Esophagus muscularis mucosa (tissue), 4 donors: ENCODE measurements around the gene RAB4A. TPM values are rescaled to one million over a fixed set of nuclear protein-coding genes. Genes with fewer than 3 reads are reported as not detected.

Experiments used
- DNase-seq: peaks from one replicate; pipeline ENCODE4 v3.0.0-alpha.2; 2017; ENCODE audit errors: extremely low spot score
- H3K27ac ChIP-seq, 4 donors: fragments of 200-600 bp; sonication (generic); replicated peaks in 1 of 4; 1 replicate in 3 of 4; 2 replicates in 1 of 4; pipeline ENCODE4 v1.5.1; 2016 to 2019; ENCODE audit warnings: mild to moderate bottlenecking in 1 of 4
- H3K27me3 ChIP-seq, 4 donors: fragments of 200-600 bp; sonication (generic); one replicate each; pipeline versions ENCODE4 v1.5.1 to v1.6.0; 2016 to 2019
- H3K36me3 ChIP-seq, 4 donors: fragments of 200-600 bp; sonication (generic); one replicate each; pipeline ENCODE4 v1.5.1; 2016 to 2019
- H3K4me1 ChIP-seq, 4 donors: fragments of 200-600 bp; sonication (generic); one replicate each; pipeline ENCODE4 v1.5.1; 2016 to 2019
- H3K4me3 ChIP-seq, 4 donors: fragments of 200-600 bp; sonication (generic); 1 replicate in 2 of 4; 2 replicates in 2 of 4; pipeline ENCODE4 v1.5.1; 2016 to 2019; ENCODE audit warnings: mild to moderate bottlenecking in 4 of 4, moderate library complexity in 1 of 4
- H3K9me3 ChIP-seq, 4 donors: fragments of 200-600 bp; sonication (generic); 1 replicate in 3 of 4; 2 replicates in 1 of 4; pipeline ENCODE4 v1.5.1; 2016 to 2019
- EP300 ChIP-seq: sonication (generic); formaldehyde crosslinking; IDR thresholded peaks from one replicate; pipeline ENCODE4 v1.6.1; 2017; ENCODE audit warnings: antibody characterized with exemption
- POLR2A ChIP-seq: fragments of 450-650 bp; IDR thresholded peaks from one replicate; pipeline ENCODE4 v1.6.1; 2017; ENCODE audit warnings: antibody characterized with exemption, moderate library complexity, mild to moderate bottlenecking, low read depth
- POLR2AphosphoS5 ChIP-seq, 2 donors: sonication (generic); formaldehyde crosslinking; IDR thresholded peaks; one replicate each; pipeline ENCODE4 v1.6.1; 2017; ENCODE audit warnings: antibody characterized with exemption in 2 of 2
- WGBS: methylation state at CpG from one replicate; pipeline ENCODE4 v1.1.5; 2018; 5-methylcytosine and 5-hydroxymethylcytosine counted together
- intact Hi-C: fragments of 100-400 bp; cut with DNase I; formaldehyde crosslinking; loops from one replicate; pipeline ENCODE4 v1.15.1; 2023
- total RNA-seq, 4 donors: library from RNA; depleted of rRNA; stranded (reverse); fragments of >200 nt; gene quantifications; one replicate each; pipeline versions ENCODE4 v1.1.0 to v1.2.1, GENCODE V29; 2016
- TF ChIP-seq, protein P1 (sequence below), 3 experiments: fragments of 200-600 bp in 2 of 3; fragments of 450-650 bp in 1 of 3; sonication (generic) in 2 of 3; IDR thresholded peaks; one replicate each; pipeline ENCODE4 v1.5.1; 2017 to 2019; ENCODE audit warnings: antibody characterized with exemption in 3 of 3, mild to moderate bottlenecking in 2 of 3, moderate library complexity in 1 of 3

The RAB4A gene
- total RNA-seq, 4 donors from 2014 or later, result 94.9 to 129 (median 108) TPM

DNA sequence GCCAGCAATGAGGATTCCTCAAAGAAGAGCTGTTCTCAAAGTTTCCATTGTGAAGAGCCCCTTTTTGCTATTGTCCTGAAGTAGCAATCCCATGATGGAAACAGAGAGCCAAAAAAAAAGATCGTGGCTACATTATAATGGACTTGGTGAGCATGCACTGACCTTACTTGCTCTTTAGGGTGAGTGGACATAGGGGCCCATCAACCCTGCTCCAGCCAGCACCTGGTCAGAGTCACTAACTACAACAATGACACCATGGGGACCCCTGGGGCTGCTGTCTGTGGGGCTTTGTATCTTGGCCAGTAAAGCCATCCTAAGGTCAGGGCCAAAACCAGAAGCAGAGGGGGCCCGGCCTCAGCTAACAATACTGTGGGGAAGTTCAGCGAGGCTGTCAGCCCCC lies 30.4 kb upstream of the RAB4A start:
- intact Hi-C loops, result no loop called here
- Histone ChIP-seq H3K9me3 (peaks cover 0 to 20% (median 12%) of the 10 kb centered on the region in 4 donors), H3K36me3 (no peaks in the 10 kb centered on the region), H3K4me1 (peaks cover 0 to 10% (median 0%) of the 10 kb centered on the region in 4 donors), H3K27ac (no peak overlapping the region), H3K27me3 (no peaks in the 10 kb centered on the region), H3K4me3 (no peak overlapping the region)
- DNase-seq, result no peak
- TF ChIP-seq, protein P1, sequence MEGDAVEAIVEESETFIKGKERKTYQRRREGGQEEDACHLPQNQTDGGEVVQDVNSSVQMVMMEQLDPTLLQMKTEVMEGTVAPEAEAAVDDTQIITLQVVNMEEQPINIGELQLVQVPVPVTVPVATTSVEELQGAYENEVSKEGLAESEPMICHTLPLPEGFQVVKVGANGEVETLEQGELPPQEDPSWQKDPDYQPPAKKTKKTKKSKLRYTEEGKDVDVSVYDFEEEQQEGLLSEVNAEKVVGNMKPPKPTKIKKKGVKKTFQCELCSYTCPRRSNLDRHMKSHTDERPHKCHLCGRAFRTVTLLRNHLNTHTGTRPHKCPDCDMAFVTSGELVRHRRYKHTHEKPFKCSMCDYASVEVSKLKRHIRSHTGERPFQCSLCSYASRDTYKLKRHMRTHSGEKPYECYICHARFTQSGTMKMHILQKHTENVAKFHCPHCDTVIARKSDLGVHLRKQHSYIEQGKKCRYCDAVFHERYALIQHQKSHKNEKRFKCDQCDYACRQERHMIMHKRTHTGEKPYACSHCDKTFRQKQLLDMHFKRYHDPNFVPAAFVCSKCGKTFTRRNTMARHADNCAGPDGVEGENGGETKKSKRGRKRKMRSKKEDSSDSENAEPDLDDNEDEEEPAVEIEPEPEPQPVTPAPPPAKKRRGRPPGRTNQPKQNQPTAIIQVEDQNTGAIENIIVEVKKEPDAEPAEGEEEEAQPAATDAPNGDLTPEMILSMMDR (IDR thresholded peaks at IDR 0.05), result no peak
- TF ChIP-seq EP300 (no peak), POLR2A (no peak), POLR2AphosphoS5 (IDR thresholded peaks at IDR 0.05) (no peak)
- 82% methylated on average over 2 of the region's 3 CpGs for WGBS

DNA sequence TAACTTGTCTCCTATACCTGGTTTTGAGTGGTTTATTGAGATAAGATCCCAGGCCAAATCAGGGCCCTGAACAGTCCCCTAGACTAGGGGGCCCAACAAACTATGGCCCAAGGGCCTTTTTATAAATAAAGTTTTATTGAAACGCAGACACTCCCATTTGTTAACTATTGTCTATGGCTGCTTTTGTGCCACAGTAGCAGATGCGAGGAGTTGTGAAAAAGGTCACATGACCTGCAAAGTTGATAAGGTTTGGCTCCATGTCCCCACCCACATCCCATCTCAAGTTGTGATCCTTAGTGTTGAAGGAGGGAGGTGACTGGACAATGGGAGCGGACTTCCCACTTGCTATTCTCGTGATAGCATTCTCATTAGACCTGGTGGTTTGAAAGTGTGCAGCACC lies 29.5 kb upstream of the RAB4A start:
- intact Hi-C loops, result no loop called here

GRCh38 chr1:229243638-229244037 lies 27.3 kb upstream of the RAB4A start:
- H3K36me3 ChIP-seq, result no peaks in the 10 kb centered on the region
- intact Hi-C loops, result no loop called here
- WGBS, result 94% methylated on average over 4 of the region's 4 CpGs
- no peak overlapping the region for H3K4me3 ChIP-seq
- no peak for DNase-seq
- H3K4me1 ChIP-seq, result peaks cover 0 to 10% (median 2%) of the 10 kb centered on the region in 4 donors
- peaks cover 0 to 20% (median 12%) of the 10 kb centered on the region in 4 donors for H3K9me3 ChIP-seq
- H3K27ac ChIP-seq, result no peak overlapping the region
- H3K27me3 ChIP-seq, result no peaks in the 10 kb centered on the region
- TF ChIP-seq EP300 (no peak), POLR2AphosphoS5 (IDR thresholded peaks at IDR 0.05) (no peak), POLR2A (no peak)
- TF ChIP-seq, protein P1 (IDR thresholded peaks at IDR 0.05), result no peak

More for the DNA sequence above, 29.5 kb upstream of the RAB4A start:
- Histone ChIP-seq H3K4me3 (no peak overlapping the region), H3K4me1 (peaks cover 0 to 10% (median 0%) of the 10 kb centered on the region in 4 donors), H3K9me3 (peaks cover 0 to 20% (median 12%) of the 10 kb centered on the region in 4 donors), H3K27ac (no peak overlapping the region), H3K36me3 (no peaks in the 10 kb centered on the region), H3K27me3 (no peaks in the 10 kb centered on the region)
- TF ChIP-seq EP300 (no peak), POLR2AphosphoS5 (IDR thresholded peaks at IDR 0.05) (no peak), POLR2A (no peak)
- TF ChIP-seq, protein P1 (IDR thresholded peaks at IDR 0.05), result no peak
- DNase-seq, result no peak
- 91% methylated on average over 4 of the region's 4 CpGs for WGBS

GRCh38 chr1:229244091-229244490 lies 26.8 kb upstream of the RAB4A start:
- no peak overlapping the region for H3K4me3 ChIP-seq
- H3K27me3 ChIP-seq, result no peaks in the 10 kb centered on the region
- intact Hi-C loops, result no loop called here
- WGBS, result 97% methylated on average over 3 of the region's 3 CpGs
- no peak overlapping the region for H3K27ac ChIP-seq
- H3K36me3 ChIP-seq, result no peaks in the 10 kb centered on the region
- H3K4me1 ChIP-seq, result peaks cover 0 to 10% (median 7%) of the 10 kb centered on the region in 4 donors
- no peak for DNase-seq
- TF ChIP-seq EP300 (no peak), POLR2AphosphoS5 (IDR thresholded peaks at IDR 0.05) (no peak), POLR2A (no peak)
- TF ChIP-seq, protein P1 (IDR thresholded peaks at IDR 0.05), result no peak
- H3K9me3 ChIP-seq, result peaks cover 0 to 20% (median 12%) of the 10 kb centered on the region in 4 donors

- Histone ChIP-seq H3K4me1 (peaks cover 0 to 12% (median 11%) of the 10 kb centered on the region in 4 donors), H3K36me3 (no peaks in the 10 kb centered on the region), H3K9me3 (peaks cover 0 to 18% (median 12%) of the 10 kb centered on the region in 4 donors), H3K27me3 (no peaks in the 10 kb centered on the region), H3K27ac (no peak overlapping the region), H3K4me3 (no peak overlapping the region)
- DNase-seq, result no peak
- intact Hi-C loops, result no loop called here
- WGBS, result 84% methylated on average over 2 of the region's 2 CpGs
- TF ChIP-seq, protein P1 (IDR thresholded peaks at IDR 0.05), result no peak
- TF ChIP-seq POLR2AphosphoS5 (IDR thresholded peaks at IDR 0.05), result no peak
- TF ChIP-seq EP300, result no peak
- no peak for TF ChIP-seq POLR2A
Measured at GRCh38 chr1:229247871-229248270, 23.0 kb upstream of the RAB4A start.
